ENCODE data around the gene GABARAPL2.
A peak's percentile ranks its signal among the peaks of the same experiment; 100 is the strongest.

GABARAPL2 gene

GRCh38 chr16:75555213-75555706, 10.9 kb upstream of the GABARAPL2 start:
- no peak for DNase-seq (ENCODE audit: low read depth in 2 of 2)

DNA sequence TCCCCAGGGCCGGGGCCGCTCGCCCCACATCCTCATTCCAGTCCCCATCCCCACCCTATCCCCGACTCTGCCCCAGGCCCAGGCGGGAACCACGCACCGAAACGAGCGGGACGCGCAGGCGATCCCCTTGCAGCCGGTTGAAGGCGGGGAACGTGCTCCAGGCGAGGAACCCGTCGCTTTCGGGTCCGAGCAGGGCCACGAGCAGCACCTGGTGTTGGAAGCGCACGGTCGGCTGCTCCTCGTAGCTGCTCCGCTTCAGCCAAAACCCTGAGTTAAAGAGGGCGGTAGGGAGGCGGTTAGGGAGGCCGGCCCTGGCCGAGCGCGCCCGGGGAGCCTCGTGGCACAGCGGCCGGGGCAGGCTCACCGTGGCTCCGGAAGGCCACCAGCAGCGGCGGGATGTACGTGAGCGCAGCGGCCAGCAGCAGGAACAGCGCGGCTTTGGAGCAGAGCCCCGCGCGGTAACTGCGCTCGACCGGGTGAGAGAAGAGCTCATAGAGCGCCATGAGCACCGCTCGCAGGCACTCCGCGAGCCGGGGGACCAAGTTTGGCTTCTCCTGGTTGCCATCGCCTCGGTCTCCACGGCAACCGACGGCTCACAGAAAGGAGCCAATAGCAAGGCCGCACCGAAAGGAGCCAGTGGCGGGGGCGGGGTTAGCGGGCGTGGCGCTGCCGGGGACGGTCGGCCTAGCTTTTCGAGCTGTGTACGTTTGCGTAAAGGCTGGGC, 10.3 kb upstream of the GABARAPL2 start, which contains the start of gene TMEM231:
Gene TMEM231 (minus strand): TSS at position 546 of the 724 bp plus-strand sequence. CDS start 43 bp downstream, at position 503.
- peak; percentile 91 for DNase-seq (ENCODE audit: low read depth in 2 of 2)

DNA sequence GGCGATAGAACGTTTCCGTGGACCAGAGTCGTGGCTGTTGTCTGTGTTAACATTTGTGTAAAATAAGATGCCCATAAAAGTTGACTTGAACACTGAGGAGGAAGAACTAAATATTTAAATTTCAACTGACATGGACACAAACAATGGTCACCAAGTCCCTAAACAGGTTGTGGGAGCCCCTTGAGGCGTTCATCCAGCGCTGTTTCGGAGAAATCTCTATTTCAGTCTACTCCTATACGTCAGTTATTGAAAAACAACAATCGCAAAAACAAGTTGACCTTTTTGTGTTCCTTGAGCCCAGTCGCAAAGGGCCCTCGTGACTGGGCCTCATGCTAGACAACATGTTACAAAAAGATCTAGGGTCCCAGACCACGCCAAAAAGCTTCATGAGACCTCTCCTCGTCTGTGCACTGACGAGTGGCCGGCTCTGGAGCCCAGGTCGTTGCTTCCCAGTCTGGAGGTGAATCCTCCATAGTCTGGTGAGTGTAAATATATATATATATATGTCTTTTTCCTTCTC, 9.7 kb upstream of the GABARAPL2 start:
- no peak for DNase-seq (ENCODE audit: low read depth in 2 of 2)

DNA sequence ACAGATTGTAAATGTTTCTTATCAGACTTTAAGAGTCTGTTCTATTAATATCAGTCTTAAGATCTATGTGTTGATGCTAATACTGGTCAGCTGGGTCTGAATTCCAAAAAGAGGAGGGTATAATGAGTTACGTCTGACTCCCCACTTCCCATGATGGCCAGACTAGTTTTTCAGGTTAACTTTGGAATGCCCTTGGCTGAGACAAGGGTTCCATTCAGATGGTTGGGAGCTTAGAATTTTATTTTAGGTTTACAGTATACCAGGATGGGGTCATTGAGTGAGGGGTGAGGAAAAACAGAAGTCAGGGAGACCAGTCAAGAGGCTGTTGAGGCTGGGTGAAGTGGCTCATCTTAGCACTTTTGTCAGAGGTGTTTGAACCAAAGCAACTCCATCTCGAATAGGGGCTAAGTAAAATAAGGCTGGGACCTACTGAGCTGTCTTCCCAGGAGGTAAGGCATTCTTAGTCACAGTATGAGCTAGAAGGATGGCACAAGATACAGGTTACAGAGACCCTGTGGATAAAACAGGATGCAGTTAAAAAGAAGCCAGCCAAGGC, 7.3 kb upstream of the GABARAPL2 start:
- no peak for DNase-seq (ENCODE audit: low read depth in 2 of 2)

GRCh38 chr16:75559564-75560372, 6.4 kb upstream of the GABARAPL2 start:
- no peak for DNase-seq (ENCODE audit: low read depth in 2 of 2)

- no peak for DNase-seq (ENCODE audit: low read depth in 2 of 2)
These were observed 539 bp upstream of the GABARAPL2 start for GRCh38 chr16:75565640-75566039.

DNA sequence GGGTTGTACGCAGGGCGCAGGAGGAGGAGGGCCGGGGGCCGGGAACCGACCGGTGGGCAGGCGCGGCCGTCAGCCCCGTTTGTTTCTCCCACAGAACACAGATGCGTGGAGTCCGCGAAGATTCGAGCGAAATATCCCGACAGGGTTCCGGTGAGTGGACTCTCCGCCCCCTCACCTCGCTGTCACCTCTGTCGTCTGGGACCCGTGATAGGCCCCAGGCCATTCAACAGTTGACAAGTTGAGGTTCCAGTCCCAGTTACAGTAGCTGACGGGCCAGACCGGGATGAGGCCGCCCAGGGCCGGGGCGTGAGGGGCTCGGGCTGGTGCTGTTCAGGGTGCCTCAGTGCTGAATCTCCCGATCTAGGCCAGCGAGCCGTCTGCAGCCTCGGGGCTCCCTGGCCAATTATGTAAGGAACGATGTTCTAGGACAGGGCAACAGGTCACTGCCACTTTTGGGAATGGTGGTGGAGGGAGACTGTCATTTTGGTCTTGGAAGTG, 628 bp downstream of the GABARAPL2 start:
- no peak for DNase-seq (ENCODE audit: low read depth in 2 of 2)

GRCh38 chr16:75567911-75568310, 1.7 kb downstream of the GABARAPL2 start:
- no peak for DNase-seq (ENCODE audit: low read depth in 2 of 2)

GRCh38 chr16:75570396-75571065, 4.4 kb downstream of the GABARAPL2 start:
- no peak for DNase-seq (ENCODE audit: low read depth in 2 of 2)

DNA sequence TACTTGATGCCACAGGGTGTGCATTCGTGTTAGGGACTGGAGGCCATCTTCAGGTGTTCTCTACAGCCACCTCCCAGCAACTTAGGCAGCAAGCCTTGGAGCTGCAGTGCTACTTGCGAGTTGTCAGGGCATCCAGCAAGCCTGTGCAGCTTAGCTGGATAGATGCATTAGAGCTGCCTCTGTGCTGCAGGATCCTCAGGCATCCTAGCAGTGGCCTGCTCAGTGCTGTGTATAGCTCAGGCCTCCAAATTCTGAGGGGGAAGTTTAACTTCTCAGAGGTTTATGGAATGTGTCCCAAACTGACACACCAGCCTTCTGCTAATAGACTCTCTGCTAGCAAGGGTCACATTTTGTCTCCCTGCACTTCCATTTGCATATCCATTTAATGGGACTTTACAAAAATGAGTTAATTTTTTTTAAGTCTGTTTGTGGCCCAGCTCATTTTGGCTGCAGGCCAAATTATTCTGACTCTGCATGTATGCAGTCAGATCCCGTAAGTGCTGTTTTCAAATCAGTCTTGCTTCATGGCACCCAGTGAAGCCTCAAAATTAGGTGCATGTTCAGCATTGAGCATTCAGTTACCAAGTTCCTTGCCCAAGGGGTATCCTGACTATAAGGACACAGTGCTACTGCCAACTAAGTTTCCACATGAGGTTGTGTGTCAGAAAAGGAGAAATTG, 6.8 kb downstream of the GABARAPL2 start:
- no peak for DNase-seq (ENCODE audit: low read depth in 2 of 2)

GRCh38 chr16:75573955-75574354, 7.8 kb downstream of the GABARAPL2 start:
- no peak for DNase-seq (ENCODE audit: low read depth in 2 of 2)

DNA sequence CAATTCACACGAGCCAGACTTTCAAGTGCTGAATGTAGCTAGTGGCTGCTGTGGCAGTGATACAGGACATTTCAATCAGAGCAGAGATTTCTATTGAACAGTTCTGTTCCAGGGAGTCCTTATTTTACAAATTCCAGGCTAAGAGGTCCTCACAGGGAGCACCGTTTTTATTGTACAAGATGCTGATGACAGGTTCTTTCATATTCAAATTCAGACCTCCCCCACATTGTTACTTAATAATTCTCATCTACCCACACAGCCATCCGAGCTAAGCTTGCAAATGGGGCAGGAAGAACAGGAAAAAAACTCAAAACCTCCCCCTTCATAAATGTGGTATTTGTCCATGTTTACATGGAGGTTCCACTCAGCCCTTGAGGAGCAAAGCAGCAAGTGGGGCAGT, 9.8 kb downstream of the GABARAPL2 start:
- DNase-seq (ENCODE audit: low read depth in 2 of 2) = no peak

DNA sequence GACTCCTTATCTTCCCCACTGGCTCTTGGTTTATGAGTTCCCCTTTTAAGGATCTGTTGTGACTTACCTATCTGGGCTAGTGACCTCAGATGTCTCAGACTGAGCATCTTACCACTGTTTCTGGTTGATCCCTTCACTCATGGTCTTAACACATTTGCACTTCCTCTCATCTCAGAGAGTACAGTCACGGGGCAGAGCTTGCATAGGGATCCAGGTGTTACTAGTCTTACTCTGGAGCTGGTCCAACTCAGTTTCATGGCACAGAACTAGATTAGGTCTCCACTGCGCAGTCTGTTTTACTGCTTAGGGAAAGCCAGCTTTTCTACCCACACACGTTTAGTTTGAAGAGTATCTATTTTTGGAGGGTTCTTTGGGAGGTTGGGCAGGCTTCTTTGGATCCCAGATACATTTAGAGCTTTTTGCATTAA, 10.2 kb downstream of the GABARAPL2 start:
- no peak for DNase-seq (ENCODE audit: low read depth in 2 of 2)

DNA sequence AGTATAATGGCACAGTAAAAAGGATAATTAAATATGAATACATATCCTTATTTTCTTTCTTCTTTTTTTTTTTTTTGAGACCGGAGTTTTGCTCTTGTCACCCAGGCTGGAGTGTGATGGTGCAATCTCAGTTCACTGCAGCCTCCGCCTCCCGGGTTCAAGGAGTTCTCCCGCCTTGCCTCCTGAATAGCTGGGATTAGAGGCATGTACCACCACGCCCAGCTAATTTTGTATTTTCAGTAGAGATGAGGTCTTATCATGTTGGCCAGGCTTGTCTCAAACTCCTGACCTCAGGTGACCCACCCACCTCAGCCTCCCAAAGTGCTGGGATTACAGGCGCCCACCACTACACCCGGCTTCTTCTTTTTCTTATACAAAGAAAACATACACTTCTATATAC, 12.0 kb downstream of the GABARAPL2 start:
- no peak for DNase-seq (ENCODE audit: low read depth in 2 of 2)

DNA sequence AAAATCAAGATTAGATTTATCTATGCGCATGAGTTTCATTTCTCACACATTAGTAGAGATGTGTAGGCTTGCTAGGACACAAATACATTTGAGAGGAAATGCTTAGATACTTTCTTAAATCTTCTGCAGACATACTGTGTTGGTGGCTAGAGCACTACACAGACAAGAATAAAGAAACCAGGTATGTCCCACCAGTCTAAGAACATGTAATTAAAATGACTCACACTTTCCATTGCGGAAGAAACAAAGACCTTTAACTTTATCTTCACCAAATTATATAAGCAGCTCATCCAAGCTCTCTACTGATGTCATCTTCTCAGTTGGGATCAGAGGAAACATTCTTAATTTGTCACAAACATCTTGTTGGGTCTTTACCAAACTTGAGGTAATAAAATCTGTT, 12.5 kb downstream of the GABARAPL2 start:
- no peak for DNase-seq (ENCODE audit: low read depth in 2 of 2)

- no peak for DNase-seq (ENCODE audit: low read depth in 2 of 2)
These were observed 13.2 kb downstream of the GABARAPL2 start for GRCh38 chr16:75579281-75579834.

- no peak for DNase-seq (ENCODE audit: low read depth in 2 of 2)
These were observed 17.9 kb downstream of the GABARAPL2 start for GRCh38 chr16:75584108-75584507.

GRCh38 chr16:75588716-75589115, 22.5 kb downstream of the GABARAPL2 start:
- no peak for DNase-seq (ENCODE audit: low read depth in 2 of 2)

GRCh38 chr16:75589306-75589705, 23.1 kb downstream of the GABARAPL2 start:
- no peak for DNase-seq (ENCODE audit: low read depth in 2 of 2)

Data from stimulated activated CD8-positive, alpha-beta memory T cell treated with anti-CD3 and anti-CD28 coated beads, Interleukin-15, amount 100 ng/mL, for 4 hours (primary cell).